ENCODE results near the gene KRT7.

KRT7 gene

GRCh38 chr12:52267699-52268098 lies 34.7 kb downstream of the KRT7 start:
- Histone ChIP-seq H2AFZ (ENCODE audit: low read length) (no peak overlapping the region), H3K79me2 (ENCODE audit: insufficient read depth, low read length) (no peaks in the 10 kb centered on the region), H3K4me3 (ENCODE audit: low read length, poor library complexity, severe bottlenecking) (no peak overlapping the region), H4K20me1 (ENCODE audit: insufficient read depth, low read length, poor library complexity, severe bottlenecking) (no peaks in the 10 kb centered on the region), H3K27me3 (ENCODE audit: insufficient read depth, low read length, poor library complexity, severe bottlenecking) (no peaks in the 10 kb centered on the region), H3K9ac (ENCODE audit: low read depth, low read length, poor library complexity, severe bottlenecking) (no peak overlapping the region), H3F3A (ENCODE audit: low read depth) (no peaks in the 10 kb centered on the region), H3K9me3 (ENCODE audit: insufficient read depth, low read depth, low read length) (no peaks in the 10 kb centered on the region), H3K36me3 (ENCODE audit: insufficient read depth, low read length) (no peaks in the 10 kb centered on the region), H3K4me2 (ENCODE audit: low read depth, low read length, poor library complexity, severe bottlenecking) (no peak overlapping the region), H3K9me2 (replicated peaks; ENCODE audit: low read depth, low read length) (no peaks in the 10 kb centered on the region), H3K4me1 (ENCODE audit: insufficient read depth, low read length, poor library complexity, severe bottlenecking) (no peaks in the 10 kb centered on the region)
- no peak for TF ChIP-seq EZH2phosphoT487 (IDR thresholded peaks at IDR 0.05; ENCODE audit: borderline replicate concordance)
- TF ChIP-seq, protein P1, sequence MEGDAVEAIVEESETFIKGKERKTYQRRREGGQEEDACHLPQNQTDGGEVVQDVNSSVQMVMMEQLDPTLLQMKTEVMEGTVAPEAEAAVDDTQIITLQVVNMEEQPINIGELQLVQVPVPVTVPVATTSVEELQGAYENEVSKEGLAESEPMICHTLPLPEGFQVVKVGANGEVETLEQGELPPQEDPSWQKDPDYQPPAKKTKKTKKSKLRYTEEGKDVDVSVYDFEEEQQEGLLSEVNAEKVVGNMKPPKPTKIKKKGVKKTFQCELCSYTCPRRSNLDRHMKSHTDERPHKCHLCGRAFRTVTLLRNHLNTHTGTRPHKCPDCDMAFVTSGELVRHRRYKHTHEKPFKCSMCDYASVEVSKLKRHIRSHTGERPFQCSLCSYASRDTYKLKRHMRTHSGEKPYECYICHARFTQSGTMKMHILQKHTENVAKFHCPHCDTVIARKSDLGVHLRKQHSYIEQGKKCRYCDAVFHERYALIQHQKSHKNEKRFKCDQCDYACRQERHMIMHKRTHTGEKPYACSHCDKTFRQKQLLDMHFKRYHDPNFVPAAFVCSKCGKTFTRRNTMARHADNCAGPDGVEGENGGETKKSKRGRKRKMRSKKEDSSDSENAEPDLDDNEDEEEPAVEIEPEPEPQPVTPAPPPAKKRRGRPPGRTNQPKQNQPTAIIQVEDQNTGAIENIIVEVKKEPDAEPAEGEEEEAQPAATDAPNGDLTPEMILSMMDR (conservative IDR thresholded peaks at IDR 0.05; ENCODE audit: low read length): no peak

GRCh38 chr12:52268212-52268611 lies 35.2 kb downstream of the KRT7 start:
- Histone ChIP-seq H3K4me3 (ENCODE audit: low read length, poor library complexity, severe bottlenecking) (no peak overlapping the region), H3K79me2 (ENCODE audit: insufficient read depth, low read length) (no peaks in the 10 kb centered on the region), H3K9me2 (replicated peaks; ENCODE audit: low read depth, low read length) (no peaks in the 10 kb centered on the region), H3F3A (ENCODE audit: low read depth) (no peaks in the 10 kb centered on the region), H3K4me1 (ENCODE audit: insufficient read depth, low read length, poor library complexity, severe bottlenecking) (no peaks in the 10 kb centered on the region), H3K27me3 (ENCODE audit: insufficient read depth, low read length, poor library complexity, severe bottlenecking) (no peaks in the 10 kb centered on the region), H4K20me1 (ENCODE audit: insufficient read depth, low read length, poor library complexity, severe bottlenecking) (no peaks in the 10 kb centered on the region), H3K9ac (ENCODE audit: low read depth, low read length, poor library complexity, severe bottlenecking) (no peak overlapping the region), H3K36me3 (ENCODE audit: insufficient read depth, low read length) (no peaks in the 10 kb centered on the region), H2AFZ (ENCODE audit: low read length) (no peak overlapping the region), H3K4me2 (ENCODE audit: low read depth, low read length, poor library complexity, severe bottlenecking) (no peak overlapping the region), H3K9me3 (ENCODE audit: insufficient read depth, low read depth, low read length) (no peaks in the 10 kb centered on the region)
- TF ChIP-seq, protein P1 (conservative IDR thresholded peaks at IDR 0.05; ENCODE audit: low read length): no peak
- TF ChIP-seq EZH2phosphoT487 (IDR thresholded peaks at IDR 0.05; ENCODE audit: borderline replicate concordance): no peak

DNA sequence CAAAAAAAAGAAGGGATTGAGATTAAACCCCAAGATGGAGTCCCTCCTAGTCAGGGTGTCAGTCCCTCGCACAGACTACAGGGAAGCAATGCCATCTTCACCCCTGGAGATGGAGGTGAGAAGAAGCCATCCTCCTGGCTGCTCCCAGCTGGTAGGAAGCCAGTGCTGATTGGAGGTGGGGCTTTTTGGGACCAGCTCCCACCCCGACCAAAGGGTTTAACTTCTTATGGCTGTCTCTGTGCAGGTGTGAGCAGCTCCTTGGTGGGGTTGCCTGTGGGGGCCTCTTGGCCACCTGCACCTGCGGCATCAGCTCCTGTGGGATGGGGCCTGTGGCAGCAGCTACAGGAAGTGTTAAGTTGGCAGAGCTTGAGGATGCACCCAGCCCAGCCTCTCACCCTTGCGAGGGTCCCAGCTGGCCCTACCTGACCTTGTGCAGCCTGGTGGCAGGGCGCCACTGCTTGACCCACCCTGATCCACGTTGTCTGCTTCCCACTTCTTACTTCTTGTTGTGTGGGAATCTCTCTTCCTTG lies 37.6 kb downstream of the KRT7 start:
- Histone ChIP-seq H3K4me2 (ENCODE audit: low read depth, low read length, poor library complexity, severe bottlenecking) (no peak overlapping the region), H3K36me3 (ENCODE audit: insufficient read depth, low read length) (no peaks in the 10 kb centered on the region), H4K20me1 (ENCODE audit: insufficient read depth, low read length, poor library complexity, severe bottlenecking) (no peaks in the 10 kb centered on the region), H3F3A (ENCODE audit: low read depth) (no peaks in the 10 kb centered on the region), H2AFZ (ENCODE audit: low read length) (no peak overlapping the region), H3K4me1 (ENCODE audit: insufficient read depth, low read length, poor library complexity, severe bottlenecking) (no peaks in the 10 kb centered on the region), H3K9me3 (ENCODE audit: insufficient read depth, low read depth, low read length) (no peaks in the 10 kb centered on the region), H3K9ac (ENCODE audit: low read depth, low read length, poor library complexity, severe bottlenecking) (no peak overlapping the region), H3K4me3 (ENCODE audit: low read length, poor library complexity, severe bottlenecking) (no peak overlapping the region), H3K27me3 (ENCODE audit: insufficient read depth, low read length, poor library complexity, severe bottlenecking) (no peaks in the 10 kb centered on the region), H3K79me2 (ENCODE audit: insufficient read depth, low read length) (no peaks in the 10 kb centered on the region), H3K9me2 (replicated peaks; ENCODE audit: low read depth, low read length) (no peaks in the 10 kb centered on the region)
- TF ChIP-seq, protein P1 (conservative IDR thresholded peaks at IDR 0.05; ENCODE audit: low read length): no peak
- no peak for TF ChIP-seq EZH2phosphoT487 (IDR thresholded peaks at IDR 0.05; ENCODE audit: borderline replicate concordance)

Measured in Loucy (cell line).